ENCODE data around the gene PIM3. TPM values are rescaled to one million over a fixed set of nuclear protein-coding genes. Genes with fewer than 3 reads are reported as not detected.
A peak's percentile ranks its signal among the peaks of the same experiment; 100 is the strongest.

PIM3 gene
- total RNA-seq, 1 experiment from 2014 or later = 48.7 TPM

DNA sequence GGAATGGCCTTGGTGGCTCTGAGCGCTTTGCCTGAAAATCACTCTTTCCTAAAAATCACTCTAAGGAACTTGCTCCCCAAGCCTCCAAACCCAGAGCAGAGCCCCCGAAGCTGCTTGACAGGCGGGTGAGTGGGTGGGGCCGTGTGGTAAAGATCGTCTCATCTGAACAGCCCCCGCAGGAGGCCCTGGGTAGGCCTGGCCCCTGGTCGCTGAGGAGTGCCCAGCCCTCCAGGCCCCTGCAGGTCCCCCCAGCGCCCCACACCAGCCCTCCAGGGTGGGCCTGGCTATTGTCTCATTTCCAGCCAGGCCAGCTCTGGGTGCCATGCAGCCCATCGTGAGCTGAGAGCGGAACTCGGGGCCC lies 17.2 kb upstream of the PIM3 start:
- DNase-seq (ENCODE audit: low spot score) = no peak

DNA sequence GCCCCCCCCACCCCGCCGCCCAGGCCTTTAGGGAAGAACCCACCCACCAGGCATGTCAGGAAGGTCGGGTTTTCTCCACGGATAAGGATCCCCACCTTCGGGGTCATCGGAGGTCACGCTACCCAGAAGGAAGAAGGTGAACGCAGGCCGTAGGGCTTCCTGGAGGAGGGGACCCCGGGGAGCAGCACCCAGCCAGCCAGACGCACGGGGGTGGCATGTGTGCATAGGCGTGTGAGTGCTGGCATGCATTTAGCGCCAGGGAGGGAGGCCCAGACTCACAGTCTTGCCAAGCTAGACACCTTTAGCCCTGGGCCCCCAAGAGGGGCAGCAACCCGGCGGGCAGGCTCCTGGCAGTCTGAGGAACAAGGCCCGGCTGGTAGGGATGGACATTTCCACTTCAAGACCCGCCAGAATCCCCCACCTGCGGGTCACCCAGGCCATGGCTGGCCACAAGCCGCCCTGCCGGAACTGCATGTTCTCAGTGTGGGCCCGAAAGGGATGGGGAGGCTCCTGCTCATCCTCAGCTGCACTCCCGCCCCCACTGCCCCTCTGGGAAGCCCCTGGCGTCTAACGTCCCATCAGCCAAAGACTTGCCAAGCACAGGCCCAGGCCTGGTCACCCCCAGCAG lies 16.7 kb upstream of the PIM3 start:
- DNase-seq (ENCODE audit: low spot score) = no peak

DNA sequence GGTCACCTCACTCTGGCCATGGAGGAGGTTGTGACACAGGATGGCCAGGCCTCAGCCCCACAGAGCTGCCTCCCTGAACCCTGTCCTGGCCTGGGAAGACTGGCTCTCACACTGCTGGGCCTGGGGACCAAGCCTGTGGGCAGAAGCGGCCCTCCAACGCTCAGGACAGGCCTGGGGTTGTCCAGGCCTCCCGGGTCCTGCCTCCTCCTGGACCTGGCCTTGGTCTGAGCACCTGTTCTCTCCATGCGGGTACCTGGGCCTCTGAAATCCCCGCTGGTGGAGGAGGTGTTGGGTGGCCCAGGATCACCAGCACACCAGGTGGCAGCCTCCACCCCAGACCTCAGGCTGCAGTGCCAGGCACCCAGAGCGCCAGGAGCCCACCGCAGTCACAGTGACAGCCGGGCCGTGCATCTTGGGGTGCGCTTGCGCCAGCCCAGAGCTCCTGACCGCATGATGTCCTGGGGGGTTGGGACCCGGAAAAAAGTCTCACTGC lies 16.1 kb upstream of the PIM3 start:
- DNase-seq (ENCODE audit: low spot score) = no peak

DNA sequence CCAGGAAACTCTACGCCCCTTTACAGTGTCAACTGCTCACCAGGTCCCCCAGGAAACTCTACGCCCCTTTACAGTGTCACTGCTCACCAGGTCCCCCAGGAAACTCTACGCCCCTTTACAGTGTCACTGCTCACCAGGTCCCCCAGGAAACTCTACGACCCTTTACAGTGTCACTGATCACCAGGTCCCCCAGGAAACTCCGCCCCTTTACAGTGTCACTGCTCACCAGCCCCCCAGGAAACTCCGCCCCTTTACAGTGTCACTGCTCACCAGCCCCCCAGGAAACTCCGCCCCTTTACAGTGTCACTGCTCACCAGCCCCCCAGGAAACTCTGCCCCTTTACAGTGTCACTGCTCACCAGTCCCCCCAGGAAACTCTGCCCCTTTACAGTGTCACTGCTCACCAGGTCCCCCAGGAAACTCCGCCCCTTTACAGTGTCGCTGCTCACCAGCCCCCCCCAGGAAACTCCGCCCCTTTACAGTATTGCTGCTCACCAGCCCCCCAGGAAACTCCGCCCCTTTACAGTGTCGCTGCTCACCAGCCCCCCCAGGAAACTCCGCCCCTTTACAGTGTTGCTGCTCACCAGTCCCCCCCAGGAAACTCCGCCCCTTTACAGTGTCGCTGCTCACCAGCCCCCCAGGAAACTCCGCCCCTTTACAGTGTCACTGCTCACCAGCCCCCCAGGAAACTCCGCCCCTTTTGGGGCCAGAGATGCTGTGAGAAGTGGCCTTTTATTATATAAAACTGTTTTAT lies 15.4 kb upstream of the PIM3 start:
- DNase-seq (ENCODE audit: low spot score) = peak; percentile 57

DNA sequence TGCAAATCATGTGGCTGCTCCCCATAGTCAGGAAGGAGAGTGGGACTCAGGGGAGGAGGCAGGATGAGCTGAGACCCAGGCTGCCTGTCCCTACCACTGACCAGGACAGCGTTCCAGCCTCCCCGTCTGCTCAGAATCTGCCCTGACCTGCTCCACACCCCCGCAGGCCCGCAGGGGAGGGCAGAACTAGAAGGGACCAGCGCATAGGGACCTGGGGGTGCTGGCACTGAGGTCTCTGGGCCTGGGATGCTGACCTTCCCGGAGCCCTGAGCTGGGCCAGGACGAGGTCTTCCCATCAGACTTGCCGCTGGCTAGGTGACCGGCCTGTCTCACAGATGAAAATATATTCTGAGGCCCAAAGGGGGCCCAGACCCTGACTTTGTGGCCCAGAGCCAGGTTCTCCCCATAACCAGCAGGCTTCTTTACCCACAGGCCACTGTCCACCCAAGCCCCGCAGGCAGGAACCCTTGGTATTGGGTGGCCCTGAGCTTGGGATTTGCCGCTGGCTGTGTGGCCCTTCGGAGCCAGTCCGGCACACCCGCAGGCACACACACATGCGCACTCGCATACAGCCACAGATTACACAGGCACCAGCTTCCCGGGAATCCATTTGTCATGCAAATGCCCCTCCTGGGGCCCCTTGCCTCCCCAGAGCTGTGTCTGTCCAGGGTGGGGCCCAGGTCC lies 13.8 kb upstream of the PIM3 start:
- DNase-seq (ENCODE audit: low spot score) = no peak

DNA sequence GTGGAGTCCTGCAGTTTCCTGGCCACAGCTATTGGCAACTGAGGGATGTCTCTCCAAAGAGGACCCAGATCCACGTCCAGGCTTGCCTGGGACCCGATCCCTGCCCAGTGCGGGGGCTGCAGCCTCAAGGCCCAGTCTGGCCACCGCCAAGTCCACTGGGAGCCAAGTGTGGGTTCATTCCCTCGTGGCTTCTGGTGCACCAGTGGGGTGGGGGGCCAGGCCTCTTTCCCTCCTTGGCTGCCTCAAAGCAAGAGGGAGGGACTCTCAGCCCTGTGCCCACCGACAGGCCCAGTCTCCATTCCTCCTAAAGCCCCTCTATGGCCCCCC lies 13.3 kb upstream of the PIM3 start:
- no peak for DNase-seq (ENCODE audit: low spot score)

DNA sequence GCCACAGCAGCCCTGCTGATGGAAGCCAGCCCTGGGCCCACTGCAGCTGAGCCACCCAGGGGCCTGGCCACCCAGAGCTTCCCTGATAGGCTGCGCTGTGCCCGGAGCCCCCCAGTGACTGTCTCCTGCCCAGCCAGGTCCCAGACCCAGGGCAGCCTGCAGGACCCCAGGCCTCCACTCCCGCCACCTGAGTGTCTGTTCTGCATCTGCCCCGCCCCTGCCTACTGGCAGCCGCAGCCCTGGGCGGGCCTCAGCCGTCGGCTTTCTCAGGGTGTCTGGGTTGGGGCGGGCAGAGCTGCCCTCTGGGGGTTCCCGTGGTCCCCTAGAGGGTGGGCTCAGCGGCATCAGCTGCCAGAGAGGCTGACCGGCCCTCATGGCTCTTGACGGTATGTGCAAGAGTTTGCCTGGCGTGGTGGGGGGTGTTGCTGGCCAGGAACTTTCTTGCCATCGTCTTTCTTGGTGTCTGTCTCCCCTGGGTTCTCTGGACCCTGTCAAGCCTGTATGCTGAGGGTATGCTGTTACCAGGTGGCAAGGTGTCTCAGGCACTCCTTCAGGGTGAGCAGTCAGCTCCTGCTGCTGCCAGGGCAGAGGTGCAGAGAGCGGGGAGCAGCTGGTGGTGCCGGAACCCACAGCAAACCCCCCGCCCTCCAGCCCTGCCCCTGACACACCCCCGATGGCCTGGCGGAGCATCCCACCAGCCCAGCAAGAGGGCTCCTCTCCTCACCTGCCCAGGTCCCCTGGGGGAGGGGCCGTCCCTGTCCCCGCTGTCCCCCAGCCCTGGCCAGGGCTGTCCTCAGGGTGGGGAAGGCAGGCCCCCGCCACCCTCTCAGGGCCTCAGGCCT lies 12.2 kb upstream of the PIM3 start:
- no peak for DNase-seq (ENCODE audit: low spot score)

DNA sequence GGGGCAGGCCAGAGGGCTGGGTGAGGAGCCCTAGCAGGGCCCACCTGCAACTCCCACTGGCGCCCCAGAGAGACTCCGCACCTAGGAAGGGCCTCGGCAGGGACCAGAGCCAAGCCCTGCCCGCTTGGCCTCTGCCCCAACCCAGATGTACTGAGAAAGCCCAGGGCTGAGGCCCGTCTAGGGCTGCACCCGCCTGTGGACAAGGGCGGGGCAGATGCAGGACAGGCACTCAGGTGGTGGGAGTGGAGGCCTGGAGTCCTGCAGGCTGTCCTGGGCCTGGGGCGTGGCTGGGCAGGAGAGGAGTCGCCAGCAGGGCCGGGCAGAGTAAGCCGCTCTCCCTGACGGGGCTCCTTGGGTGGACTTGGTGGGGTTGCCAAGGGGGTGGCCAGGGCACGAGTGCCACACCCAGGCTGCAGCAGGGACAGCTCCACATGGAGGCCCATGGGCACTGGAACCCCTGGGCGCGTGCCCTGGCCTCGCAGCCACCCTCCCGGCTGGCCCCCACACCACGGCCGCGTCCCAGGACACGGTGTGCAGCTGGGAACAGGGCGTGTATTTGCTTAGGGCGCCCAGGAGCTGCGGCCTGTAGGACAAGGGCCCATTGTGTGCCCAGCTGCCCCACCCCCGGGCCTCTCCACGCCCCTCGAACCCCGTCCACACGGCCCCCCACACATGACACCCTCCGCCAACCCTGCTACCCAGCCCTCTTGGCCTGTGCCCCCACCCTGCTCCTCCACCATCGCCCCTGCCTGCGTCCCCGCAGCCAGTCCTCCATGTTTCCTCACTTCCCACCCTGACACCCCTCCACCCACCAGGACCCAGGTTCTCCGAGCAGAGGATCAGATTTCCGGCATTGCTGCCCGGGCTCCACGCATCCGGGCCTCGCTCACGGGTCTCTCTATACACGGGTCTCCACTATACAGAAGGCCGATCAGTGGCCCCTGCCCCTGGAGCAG lies 11.3 kb upstream of the PIM3 start:
- DNase-seq (ENCODE audit: low spot score) = peak; percentile 50

DNA sequence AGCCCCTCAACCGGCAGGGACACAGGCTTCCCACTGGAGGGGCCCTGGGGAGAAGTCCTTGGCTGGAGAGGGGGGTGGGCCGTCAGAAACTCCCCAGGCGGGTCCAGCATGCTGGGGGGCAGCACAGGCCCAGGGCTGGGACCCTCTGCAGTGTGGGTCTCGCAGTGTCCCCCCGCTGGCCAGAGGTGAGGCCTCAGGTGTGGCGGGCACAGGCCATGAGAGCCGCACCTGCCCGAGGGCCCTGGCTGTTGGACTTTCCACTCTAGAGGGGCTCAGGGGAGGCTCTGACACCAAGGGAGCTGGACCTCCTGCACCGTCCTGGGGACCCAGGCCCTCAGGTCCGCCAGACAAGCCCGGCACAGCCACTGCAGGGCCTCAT lies 10.7 kb upstream of the PIM3 start:
- DNase-seq (ENCODE audit: low spot score) = no peak

DNA sequence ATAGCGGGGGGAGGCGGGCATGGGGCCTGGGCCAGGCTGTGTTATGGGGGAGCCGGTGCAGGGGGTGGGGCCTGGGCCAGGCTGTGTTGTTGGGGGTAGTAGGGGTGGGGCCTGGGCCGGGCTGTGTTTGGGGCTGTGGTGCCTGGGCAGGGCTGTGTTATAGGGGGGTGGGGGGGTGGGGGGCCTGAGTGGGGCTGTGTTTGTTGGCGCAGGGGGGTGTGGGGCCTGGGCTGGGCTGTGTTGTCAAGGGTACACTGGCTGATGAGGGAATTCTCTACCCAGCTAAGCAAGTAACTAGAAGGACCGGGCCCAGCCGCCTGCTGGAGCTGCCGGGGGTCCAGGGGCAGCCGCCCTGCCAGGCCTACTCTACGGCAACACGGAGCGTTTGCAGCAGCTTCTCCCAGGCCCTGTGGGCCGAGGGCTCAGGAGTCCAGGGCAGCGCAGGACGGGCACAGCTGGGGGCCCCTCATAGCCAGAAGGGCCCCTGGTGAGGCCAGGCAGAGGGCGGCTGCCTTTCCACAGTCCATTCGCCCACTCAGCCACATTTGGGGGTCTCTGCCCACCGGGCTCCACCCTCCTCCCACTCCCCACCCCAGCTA lies 10.1 kb upstream of the PIM3 start:
- DNase-seq (ENCODE audit: low spot score) = no peak

DNA sequence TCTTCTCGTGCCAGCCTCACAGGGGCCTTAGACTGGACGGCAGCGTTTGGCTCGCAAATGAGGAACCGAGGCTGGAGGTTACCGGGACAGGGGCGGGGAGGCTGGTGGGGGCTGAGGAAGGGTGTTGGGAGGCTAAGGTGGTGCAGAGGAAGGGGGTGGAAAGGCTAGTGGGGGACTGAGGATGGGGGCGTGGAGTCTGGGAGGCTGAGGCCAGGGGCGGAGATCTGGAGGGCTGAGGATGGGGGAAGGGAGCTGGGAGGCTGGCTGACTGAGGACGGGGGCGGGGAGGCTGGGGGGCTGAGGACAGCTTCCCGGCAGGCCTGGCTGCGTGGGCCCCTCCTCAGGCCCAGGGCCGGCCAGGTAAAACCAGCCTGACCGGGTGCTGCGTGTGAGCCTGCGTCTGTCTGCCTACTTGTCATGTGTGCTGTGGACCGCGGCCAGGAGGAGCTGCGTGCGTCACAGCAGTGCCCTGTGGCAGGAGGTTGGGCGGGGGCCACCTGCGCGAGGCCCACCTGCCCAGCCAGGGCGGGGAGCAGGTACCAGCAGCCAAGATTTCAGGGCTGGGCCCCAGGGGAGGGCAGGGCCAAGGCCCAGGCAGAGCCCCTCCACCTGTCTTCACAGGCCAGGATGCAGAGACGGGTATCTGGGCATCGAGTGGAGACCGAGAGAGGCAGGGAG lies 9.4 kb upstream of the PIM3 start:
- no peak for DNase-seq (ENCODE audit: low spot score)

DNA sequence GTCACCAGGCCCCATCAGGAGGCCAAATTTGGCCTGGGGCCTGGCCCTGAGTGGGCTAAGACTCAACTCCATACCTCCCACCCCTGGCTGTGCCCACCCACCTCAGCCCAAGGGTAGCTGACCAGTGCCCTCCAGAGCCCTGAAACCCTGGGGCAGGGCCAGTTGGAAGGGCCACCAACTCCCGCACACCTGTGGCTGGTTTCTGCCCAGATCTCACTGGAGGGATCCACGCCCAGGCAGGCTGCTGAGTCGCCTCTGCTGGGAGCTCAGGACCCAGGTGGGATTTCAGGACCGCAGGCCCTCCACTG lies 8.9 kb upstream of the PIM3 start:
- no peak for DNase-seq (ENCODE audit: low spot score)

DNA sequence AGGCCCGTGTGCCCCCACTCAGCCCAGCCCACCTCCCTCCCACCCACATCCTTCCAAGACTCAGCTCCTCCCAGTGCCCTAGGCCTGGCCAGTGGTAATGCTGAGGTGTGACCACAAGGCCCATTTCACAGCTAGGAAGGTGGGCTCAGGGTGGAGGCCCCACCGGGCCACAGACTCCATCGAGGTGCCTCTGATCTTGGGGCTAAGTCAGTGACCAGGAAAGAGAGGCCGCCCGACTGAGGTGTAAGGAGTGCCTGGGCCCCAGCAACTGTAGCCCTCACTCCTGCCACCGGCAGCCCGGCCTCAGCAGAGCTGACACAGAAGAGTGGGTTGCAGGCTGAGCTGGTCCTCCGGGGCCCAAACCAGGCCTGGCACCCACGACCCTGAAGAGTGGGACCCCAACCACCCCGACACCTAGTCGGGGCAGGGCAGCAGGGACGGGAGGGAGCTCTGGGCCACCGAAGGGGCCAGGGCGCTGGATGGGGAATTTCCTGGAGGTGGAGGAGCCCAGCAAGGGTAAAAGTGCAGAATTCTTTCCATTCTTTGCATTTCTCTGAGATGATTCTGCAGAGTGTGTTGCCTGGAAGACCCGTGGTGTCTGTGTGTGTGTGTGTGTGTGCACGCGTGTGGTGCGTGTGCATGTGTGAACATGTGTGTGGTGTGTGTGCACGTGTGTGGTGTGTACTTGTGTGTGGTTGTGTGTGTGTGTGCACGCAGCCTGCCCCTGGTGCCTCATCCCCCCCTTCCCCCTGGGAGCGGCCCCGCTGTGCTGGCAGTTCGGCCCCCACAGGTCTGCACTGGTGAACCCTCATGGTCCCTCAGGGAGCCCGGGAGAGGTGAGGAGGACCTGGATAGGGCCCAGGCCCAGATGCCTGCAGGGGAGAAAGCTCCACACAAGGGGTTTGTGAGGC lies 8.3 kb upstream of the PIM3 start:
- DNase-seq (ENCODE audit: low spot score) = peak; percentile 61

DNA sequence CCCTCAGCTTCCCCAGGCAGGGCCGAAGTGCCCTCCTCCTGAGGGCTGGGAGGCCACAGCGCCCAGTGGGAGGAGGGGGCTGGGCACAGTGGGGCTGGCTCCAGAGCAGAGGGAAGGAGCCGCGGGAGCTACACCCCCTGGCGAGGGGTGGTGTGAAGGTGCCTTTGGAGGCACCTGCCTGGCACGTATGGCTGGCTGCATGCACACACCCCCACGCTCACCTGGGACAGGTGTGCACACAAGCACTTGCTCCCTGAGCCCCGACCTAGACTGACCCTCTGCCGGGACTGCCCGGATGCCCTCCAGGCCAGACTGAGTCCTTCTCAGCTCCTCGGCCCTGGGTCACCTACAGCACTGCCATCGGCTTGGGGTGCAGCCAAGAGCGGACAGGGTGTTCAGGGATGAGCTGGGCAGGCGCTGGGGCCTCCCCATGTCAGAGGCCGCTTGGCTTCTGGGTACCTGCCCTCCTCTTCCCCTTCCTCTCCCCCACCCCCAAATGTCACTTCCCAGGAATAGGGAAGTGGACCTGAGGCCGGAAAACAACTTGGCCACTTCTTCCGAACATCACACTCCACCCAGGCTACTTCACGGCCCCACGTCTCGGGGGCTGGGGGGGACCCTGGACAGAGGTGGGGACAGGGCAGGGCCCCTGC lies 7.4 kb upstream of the PIM3 start:
- no peak for DNase-seq (ENCODE audit: low spot score)

DNA sequence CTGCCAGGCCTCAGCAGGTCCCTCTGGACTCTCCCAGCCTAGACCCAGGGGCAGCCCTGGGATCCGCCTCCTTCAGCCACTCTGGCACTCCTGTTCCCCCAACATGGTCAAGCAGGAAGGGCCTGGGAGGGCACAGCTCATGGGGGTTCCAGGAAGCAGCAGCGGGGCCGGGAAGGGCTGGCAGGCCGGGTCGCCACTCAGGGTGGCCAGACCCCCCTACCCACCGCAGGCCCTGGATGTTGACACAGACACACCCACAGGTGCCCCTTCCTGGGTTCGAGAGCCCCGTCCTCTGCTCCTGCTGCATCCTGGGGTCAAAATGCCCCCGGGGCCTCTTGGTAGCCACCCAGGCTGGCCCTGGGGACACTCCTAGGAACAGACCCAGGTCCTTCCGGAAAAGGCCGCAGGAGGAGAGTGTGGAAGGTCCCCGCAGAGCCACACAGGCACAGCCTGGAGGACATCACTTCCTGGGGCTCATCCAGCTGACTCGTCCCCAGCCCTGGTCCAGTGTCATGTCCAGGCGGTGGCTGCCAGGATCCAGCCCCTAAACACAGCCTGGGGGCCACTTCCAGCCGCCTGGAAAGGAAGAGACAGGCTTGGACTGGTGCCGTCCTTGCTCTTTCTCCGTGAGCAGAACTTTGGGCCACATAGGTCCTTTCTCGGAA lies 6.8 kb upstream of the PIM3 start:
- DNase-seq (ENCODE audit: low spot score) = no peak

DNA sequence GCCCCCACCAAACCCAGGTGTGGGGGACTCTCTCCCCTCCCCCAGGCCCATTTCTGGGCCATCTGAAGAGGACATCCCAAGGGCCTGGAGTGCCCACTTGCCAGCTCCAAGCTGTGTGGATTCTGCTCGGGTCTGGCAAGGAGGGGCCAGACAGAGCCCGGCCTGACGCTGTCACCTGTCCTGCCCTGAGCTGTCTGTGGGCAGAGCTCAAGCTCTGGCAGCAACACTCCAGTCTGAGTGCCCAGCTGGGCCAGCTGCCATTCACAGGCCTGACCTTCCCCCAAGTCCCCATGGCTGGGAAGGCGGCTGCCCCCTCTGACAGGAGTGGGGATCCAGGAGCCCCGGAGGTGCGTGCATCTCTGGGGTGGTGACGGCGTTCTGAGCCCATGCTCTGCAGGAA lies 6.2 kb upstream of the PIM3 start:
- DNase-seq (ENCODE audit: low spot score) = no peak

DNA sequence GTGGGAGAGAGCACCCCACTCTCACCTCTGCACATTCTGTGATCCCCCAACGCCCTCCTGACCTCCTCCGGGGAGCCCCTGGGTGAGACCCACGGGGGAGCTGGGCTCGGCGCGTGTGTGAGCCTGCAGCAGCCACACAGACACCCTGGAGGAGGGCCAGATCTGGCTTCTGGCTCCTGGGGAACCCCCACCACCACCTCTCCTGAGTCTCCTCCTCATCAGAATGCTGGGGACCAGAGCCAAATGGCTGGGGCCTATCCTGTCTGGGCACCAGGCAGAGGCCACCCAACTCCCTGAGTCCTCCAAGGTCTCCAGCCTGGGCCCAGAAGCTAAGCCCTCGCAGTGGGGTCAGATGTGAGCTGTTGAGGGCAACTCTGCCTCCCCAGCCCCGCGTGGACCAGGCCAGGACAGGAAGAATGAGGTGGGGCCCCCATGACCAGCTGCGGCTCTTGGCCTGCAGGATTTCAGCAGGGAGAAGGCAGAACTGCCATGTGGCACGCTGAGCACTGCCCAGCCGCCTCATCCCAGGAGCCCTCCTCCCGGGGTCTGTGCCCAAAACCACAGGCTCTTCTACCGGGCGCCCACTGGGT lies 5.5 kb upstream of the PIM3 start:
- DNase-seq (ENCODE audit: low spot score) = no peak
